ENCODE data around the gene TKTL1. TPM values are rescaled to one million over a fixed set of nuclear protein-coding genes. Genes with fewer than 3 reads are reported as not detected.

TKTL1 gene
- total RNA-seq, 1 experiment from 2014 or later: not detected

DNA sequence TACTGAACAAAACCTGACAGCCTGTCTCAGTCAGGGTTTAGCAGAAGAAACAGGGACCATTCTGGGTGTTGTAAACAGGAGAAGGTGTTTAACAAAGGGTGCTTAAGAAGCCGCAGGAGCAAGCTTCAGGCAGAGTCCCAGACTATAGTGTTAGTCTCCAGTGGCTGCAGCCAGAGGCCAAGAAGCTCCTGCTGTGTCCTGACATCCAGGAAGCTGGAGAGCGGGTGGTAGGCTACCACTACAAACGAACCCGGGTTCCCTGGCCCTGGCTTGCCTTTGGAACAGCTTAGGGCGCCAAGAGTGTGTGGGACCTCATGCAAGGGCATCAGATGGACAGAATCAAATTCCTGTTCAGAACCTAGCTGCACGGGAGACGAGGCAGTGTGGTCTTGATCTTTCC, 27.9 kb downstream of the TKTL1 start:
- ChIA-PET CTCF (no interaction called here), POLR2A (ENCODE audit: low non-redundant PET) (no interaction called here)
- Histone ChIP-seq H3K4me3 (ENCODE audit: low read depth, low read length, poor library complexity, severe bottlenecking) (no peak overlapping the region), H3K27ac (ENCODE audit: low read depth, low read length, poor library complexity, severe bottlenecking) (no peak overlapping the region), H3K27me3 (replicated peaks; ENCODE audit: insufficient read depth, low read depth, low read length, poor library complexity) (peaks cover 23% of the 10 kb centered on the region), H3K36me3 (ENCODE audit: insufficient read depth, low read length, poor library complexity, severe bottlenecking) (no peaks in the 10 kb centered on the region), H3K9me3 (ENCODE audit: low read depth, low read length, poor library complexity, severe bottlenecking) (no peaks in the 10 kb centered on the region), H3K4me1 (ENCODE audit: insufficient read depth, low read length, poor library complexity, severe bottlenecking) (no peaks in the 10 kb centered on the region)
- intact Hi-C loops (cut with micrococcal nuclease; ENCODE audit: unreplicated experiment): no loop called here
- TF ChIP-seq, protein P1, sequence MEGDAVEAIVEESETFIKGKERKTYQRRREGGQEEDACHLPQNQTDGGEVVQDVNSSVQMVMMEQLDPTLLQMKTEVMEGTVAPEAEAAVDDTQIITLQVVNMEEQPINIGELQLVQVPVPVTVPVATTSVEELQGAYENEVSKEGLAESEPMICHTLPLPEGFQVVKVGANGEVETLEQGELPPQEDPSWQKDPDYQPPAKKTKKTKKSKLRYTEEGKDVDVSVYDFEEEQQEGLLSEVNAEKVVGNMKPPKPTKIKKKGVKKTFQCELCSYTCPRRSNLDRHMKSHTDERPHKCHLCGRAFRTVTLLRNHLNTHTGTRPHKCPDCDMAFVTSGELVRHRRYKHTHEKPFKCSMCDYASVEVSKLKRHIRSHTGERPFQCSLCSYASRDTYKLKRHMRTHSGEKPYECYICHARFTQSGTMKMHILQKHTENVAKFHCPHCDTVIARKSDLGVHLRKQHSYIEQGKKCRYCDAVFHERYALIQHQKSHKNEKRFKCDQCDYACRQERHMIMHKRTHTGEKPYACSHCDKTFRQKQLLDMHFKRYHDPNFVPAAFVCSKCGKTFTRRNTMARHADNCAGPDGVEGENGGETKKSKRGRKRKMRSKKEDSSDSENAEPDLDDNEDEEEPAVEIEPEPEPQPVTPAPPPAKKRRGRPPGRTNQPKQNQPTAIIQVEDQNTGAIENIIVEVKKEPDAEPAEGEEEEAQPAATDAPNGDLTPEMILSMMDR (conservative IDR thresholded peaks at IDR 0.05; ENCODE audit: low read depth, low read length): no peak
- no peak for TF ChIP-seq EZH2 (IDR thresholded peaks at IDR 0.05; ENCODE audit: borderline replicate concordance, low read depth, low read length, poor library complexity, severe bottlenecking)
- no TSS peak for BruUV-seq (replicated peaks)
- no peak for DNase-seq (ENCODE audit: low spot score)

GRCh38 chrX:154325541-154325940, 29.9 kb downstream of the TKTL1 start:
- ChIA-PET CTCF (no interaction called here), POLR2A (ENCODE audit: low non-redundant PET) (no interaction called here)
- Histone ChIP-seq H3K27ac (ENCODE audit: low read depth, low read length, poor library complexity, severe bottlenecking) (no peak overlapping the region), H3K27me3 (replicated peaks; ENCODE audit: insufficient read depth, low read depth, low read length, poor library complexity) (peaks cover 23% of the 10 kb centered on the region), H3K9me3 (ENCODE audit: low read depth, low read length, poor library complexity, severe bottlenecking) (no peaks in the 10 kb centered on the region), H3K36me3 (ENCODE audit: insufficient read depth, low read length, poor library complexity, severe bottlenecking) (no peaks in the 10 kb centered on the region), H3K4me1 (ENCODE audit: insufficient read depth, low read length, poor library complexity, severe bottlenecking) (no peaks in the 10 kb centered on the region), H3K4me3 (ENCODE audit: low read depth, low read length, poor library complexity, severe bottlenecking) (no peak overlapping the region)
- no peak for TF ChIP-seq EZH2 (IDR thresholded peaks at IDR 0.05; ENCODE audit: borderline replicate concordance, low read depth, low read length, poor library complexity, severe bottlenecking)
- TF ChIP-seq, protein P1 (conservative IDR thresholded peaks at IDR 0.05; ENCODE audit: low read depth, low read length): no peak
- no TSS peak for BruUV-seq (replicated peaks)
- no peak for DNase-seq (ENCODE audit: low spot score)
- intact Hi-C loops (cut with micrococcal nuclease; ENCODE audit: unreplicated experiment): no loop called here

DNA sequence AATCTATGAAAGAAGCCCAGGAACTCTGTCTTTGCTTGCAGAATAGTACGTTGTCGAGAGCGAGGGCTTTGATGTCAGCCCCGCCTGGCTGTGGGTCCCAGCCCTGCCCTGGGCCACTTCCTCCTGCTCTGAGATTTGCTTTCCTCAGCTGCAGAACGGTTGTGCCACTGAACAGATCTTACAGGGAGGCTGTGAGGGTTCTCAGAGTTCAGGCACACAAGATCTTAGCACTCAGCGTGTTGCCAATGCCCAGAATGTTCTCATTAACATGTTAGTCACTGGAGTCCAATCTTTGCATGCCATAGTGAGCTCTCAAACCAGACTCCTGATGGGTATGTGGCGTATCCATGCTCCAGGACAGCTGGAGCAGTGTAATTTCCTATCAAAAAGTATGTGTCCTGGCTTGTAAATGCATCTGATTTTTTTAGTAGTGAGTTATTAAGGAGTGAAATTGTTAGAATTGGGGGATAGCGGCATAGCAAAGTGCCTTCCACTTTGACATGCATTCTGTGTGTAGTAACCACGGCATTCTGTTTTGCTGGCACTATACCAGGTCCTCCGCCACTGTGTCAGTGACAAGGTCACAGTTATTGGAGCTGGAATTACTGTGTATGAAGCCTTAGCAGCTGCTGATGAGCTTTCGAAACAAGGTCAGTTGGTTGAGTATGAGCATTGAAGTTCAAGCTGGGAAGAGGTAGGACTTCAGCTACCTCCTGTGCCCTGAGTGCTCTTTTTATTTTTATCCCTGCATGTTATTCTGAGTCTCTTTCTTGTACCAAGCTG, 31.6 kb downstream of the TKTL1 start:
- POLR2A ChIA-PET (ENCODE audit: low non-redundant PET): no interaction called here

More for the DNA sequence above, 31.6 kb downstream of the TKTL1 start:
- CTCF ChIA-PET: no interaction called here
- intact Hi-C loops (cut with micrococcal nuclease; ENCODE audit: unreplicated experiment): no loop called here
- Histone ChIP-seq H3K36me3 (ENCODE audit: insufficient read depth, low read length, poor library complexity, severe bottlenecking) (no peaks in the 10 kb centered on the region), H3K4me3 (ENCODE audit: low read depth, low read length, poor library complexity, severe bottlenecking) (no peak overlapping the region), H3K27me3 (replicated peaks; ENCODE audit: insufficient read depth, low read depth, low read length, poor library complexity) (peaks cover 23% of the 10 kb centered on the region), H3K4me1 (ENCODE audit: insufficient read depth, low read length, poor library complexity, severe bottlenecking) (no peaks in the 10 kb centered on the region), H3K9me3 (ENCODE audit: low read depth, low read length, poor library complexity, severe bottlenecking) (no peaks in the 10 kb centered on the region), H3K27ac (ENCODE audit: low read depth, low read length, poor library complexity, severe bottlenecking) (no peak overlapping the region)
- no peak for DNase-seq (ENCODE audit: low spot score)
- BruUV-seq (replicated peaks): no TSS peak
- TF ChIP-seq, protein P1 (conservative IDR thresholded peaks at IDR 0.05; ENCODE audit: low read depth, low read length): no peak
- TF ChIP-seq EZH2 (IDR thresholded peaks at IDR 0.05; ENCODE audit: borderline replicate concordance, low read depth, low read length, poor library complexity, severe bottlenecking): no peak

All from A673 (cell line).